Duodenal mucosa (tissue), 2 donors: ENCODE measurements around the gene GSDMA.
A peak's percentile ranks its signal among the peaks of the same experiment; 100 is the strongest.

Source experiments
- H3K27ac ChIP-seq: one replicate; pipeline ENCODE4 v1.7.0; 2013; ENCODE audit warnings: low read depth, low read length
- H3K27me3 ChIP-seq, 2 donors: one replicate each; pipeline ENCODE4 v1.7.0; 2013; ENCODE audit warnings: low read length in 2 of 2, control low read depth in 1 of 2; ENCODE audit not compliant: insufficient read depth in 2 of 2, control insufficient read depth in 1 of 2
- H3K36me3 ChIP-seq, 2 donors: one replicate each; pipeline ENCODE4 v1.7.0; 2013; ENCODE audit warnings: low read length in 2 of 2, control low read depth in 1 of 2; ENCODE audit not compliant: insufficient read depth in 2 of 2, control insufficient read depth in 1 of 2
- H3K4me1 ChIP-seq, 2 donors: one replicate each; pipeline ENCODE4 v1.7.0; 2013; ENCODE audit warnings: low read length in 2 of 2, control low read depth in 1 of 2; ENCODE audit not compliant: insufficient read depth in 2 of 2, control insufficient read depth in 1 of 2
- H3K4me3 ChIP-seq, 2 donors: one replicate each; pipeline ENCODE4 v1.7.0; 2013; ENCODE audit warnings: low read length in 2 of 2, low read depth in 1 of 2
- H3K9ac ChIP-seq, 2 donors: one replicate each; pipeline ENCODE4 v1.7.0; 2013; ENCODE audit warnings: low read length in 2 of 2, low read depth in 1 of 2
- H3K9me3 ChIP-seq, 2 donors: one replicate each; pipeline ENCODE4 v1.7.0; 2013; ENCODE audit warnings: low read length in 2 of 2, control low read depth in 1 of 2; ENCODE audit not compliant: control insufficient read depth in 1 of 2

GSDMA gene

GRCh38 chr17:39929646-39930407, 33.0 kb upstream of the GSDMA start:
- Histone ChIP-seq H3K36me3 (no peaks in the 10 kb centered on the region), H3K9me3 (no peaks in the 10 kb centered on the region), H3K27ac (no peak overlapping the region), H3K4me3 (no peak overlapping the region), H3K27me3 (no peaks in the 10 kb centered on the region), H3K9ac (peak overlapping the region in 1 of 2 donors; percentile 3), H3K4me1 (peaks cover 32% of the 10 kb centered on the region in 2 donors)

- Histone ChIP-seq H3K27ac (no peak overlapping the region), H3K4me1 (peaks cover under 1 to 7% of the 10 kb centered on the region in 2 donors), H3K9me3 (no peaks in the 10 kb centered on the region), H3K4me3 (no peak overlapping the region), H3K27me3 (no peaks in the 10 kb centered on the region), H3K36me3 (no peaks in the 10 kb centered on the region), H3K9ac (no peak overlapping the region)
Observed at GRCh38 chr17:39933912-39934311, 28.9 kb upstream of the GSDMA start.

- Histone ChIP-seq H3K36me3 (no peaks in the 10 kb centered on the region), H3K4me3 (no peak overlapping the region), H3K27me3 (no peaks in the 10 kb centered on the region), H3K27ac (no peak overlapping the region), H3K9me3 (no peaks in the 10 kb centered on the region), H3K4me1 (peaks cover 0 to 3% of the 10 kb centered on the region in 2 donors), H3K9ac (no peak overlapping the region)
Observed at GRCh38 chr17:39934324-39934723, 28.5 kb upstream of the GSDMA start.

- Histone ChIP-seq H3K27ac (no peak overlapping the region), H3K36me3 (no peaks in the 10 kb centered on the region), H3K9me3 (no peaks in the 10 kb centered on the region), H3K4me1 (peaks cover 0 to 5% of the 10 kb centered on the region in 2 donors), H3K4me3 (no peak overlapping the region), H3K9ac (no peak overlapping the region), H3K27me3 (no peaks in the 10 kb centered on the region)
Observed at GRCh38 chr17:39935909-39936308, 26.9 kb upstream of the GSDMA start.

- Histone ChIP-seq H3K36me3 (no peaks in the 10 kb centered on the region), H3K9ac (no peak overlapping the region), H3K27ac (no peak overlapping the region), H3K9me3 (no peaks in the 10 kb centered on the region), H3K4me1 (peaks cover 0 to 5% of the 10 kb centered on the region in 2 donors), H3K27me3 (no peaks in the 10 kb centered on the region), H3K4me3 (no peak overlapping the region)
Observed at GRCh38 chr17:39937447-39937846, 25.4 kb upstream of the GSDMA start.

GRCh38 chr17:39938140-39938869, 24.5 kb upstream of the GSDMA start:
- no peak overlapping the region for H3K27ac ChIP-seq
- H3K27me3 ChIP-seq: no peaks in the 10 kb centered on the region
- H3K9ac ChIP-seq: no peak overlapping the region
- H3K4me1 ChIP-seq: peaks cover 0 to 5% of the 10 kb centered on the region in 2 donors
- no peaks in the 10 kb centered on the region for H3K36me3 ChIP-seq
- no peak overlapping the region for H3K4me3 ChIP-seq
- H3K9me3 ChIP-seq: no peaks in the 10 kb centered on the region

GRCh38 chr17:39939106-39939505, 23.7 kb upstream of the GSDMA start:
- H3K9ac ChIP-seq: no peak overlapping the region
- peaks cover 0 to 4% of the 10 kb centered on the region in 2 donors for H3K27me3 ChIP-seq

GRCh38 chr17:39939588-39940419, 23.0 kb upstream of the GSDMA start:
- Histone ChIP-seq H3K9me3 (no peaks in the 10 kb centered on the region), H3K4me1 (peaks cover 0 to 5% of the 10 kb centered on the region in 2 donors), H3K27ac (no peak overlapping the region), H3K36me3 (no peaks in the 10 kb centered on the region), H3K9ac (no peak overlapping the region), H3K4me3 (no peak overlapping the region), H3K27me3 (peaks cover 0 to 4% of the 10 kb centered on the region in 2 donors)

More at GRCh38 chr17:39939106-39939505, 23.7 kb upstream of the GSDMA start:
- Histone ChIP-seq H3K36me3 (no peaks in the 10 kb centered on the region), H3K4me3 (no peak overlapping the region), H3K27ac (no peak overlapping the region), H3K9me3 (no peaks in the 10 kb centered on the region), H3K4me1 (peaks cover 0 to 5% of the 10 kb centered on the region in 2 donors)

- H3K4me3 ChIP-seq: no peak overlapping the region
- peaks cover 0 to 5% of the 10 kb centered on the region in 2 donors for H3K4me1 ChIP-seq
- no peak overlapping the region for H3K9ac ChIP-seq
- no peak overlapping the region for H3K27ac ChIP-seq
- H3K27me3 ChIP-seq: peaks cover 0 to 4% of the 10 kb centered on the region in 2 donors
- H3K36me3 ChIP-seq: no peaks in the 10 kb centered on the region
- H3K9me3 ChIP-seq: no peaks in the 10 kb centered on the region
Observed at GRCh38 chr17:39943702-39944392, 19.0 kb upstream of the GSDMA start.
